Islet of Langerhans (tissue), 1 donor: ENCODE measurements around the gene CNOT8.
"Not testable (repeated sequence)": the region's sequence is repeated elsewhere in the genome, so short reads cannot be mapped to it uniquely, and the experiment has no call there.

Experiments used
- FAIRE-seq: peaks from one replicate; lab custom pipeline; 2011; peaks lifted over from hg19 to GRCh38; lab: Jason Lieb, UNC

CNOT8 gene

GRCh38 chr5:154835701-154836052 lies 22.8 kb upstream of the CNOT8 start:
- not testable (repeated sequence) for FAIRE-seq

GRCh38 chr5:154836225-154836624 lies 22.2 kb upstream of the CNOT8 start:
- FAIRE-seq: no peak

GRCh38 chr5:154837009-154837901 lies 21.2 kb upstream of the CNOT8 start:
- FAIRE-seq: no peak

GRCh38 chr5:154840435-154841272 lies 17.8 kb upstream of the CNOT8 start:
- no peak for FAIRE-seq

- no peak for FAIRE-seq
These were observed 17.2 kb upstream of the CNOT8 start for GRCh38 chr5:154841273-154841661.

GRCh38 chr5:154842689-154843530 lies 15.5 kb upstream of the CNOT8 start:
- no peak for FAIRE-seq

GRCh38 chr5:154844809-154845208 lies 13.6 kb upstream of the CNOT8 start:
- FAIRE-seq: no peak

- no peak for FAIRE-seq
These were observed 9.1 kb upstream of the CNOT8 start for GRCh38 chr5:154849264-154849785.

- no peak for FAIRE-seq
These were observed 8.6 kb upstream of the CNOT8 start for GRCh38 chr5:154849791-154850201.

- no peak for FAIRE-seq
These were observed 8.0 kb upstream of the CNOT8 start, which contains the start of gene FAXDC2 for GRCh38 chr5:154850255-154851062. TSS of gene FAXDC2 (minus strand) at chr5:154850603. CDS start at chr5:154838178, 12,425 bp downstream.

- FAIRE-seq: no peak
These were observed 7.1 kb upstream of the CNOT8 start for GRCh38 chr5:154851351-154851750.

GRCh38 chr5:154857530-154858296 lies 714 bp upstream of the CNOT8 start:
- no peak for FAIRE-seq

GRCh38 chr5:154858972-154859871 lies 795 bp downstream of the CNOT8 start:
- FAIRE-seq: no peak

- FAIRE-seq: no peak
These were observed 1.7 kb downstream of the CNOT8 start for GRCh38 chr5:154860123-154860522.

GRCh38 chr5:154860765-154861164 lies 2.3 kb downstream of the CNOT8 start:
- no peak for FAIRE-seq

- no peak for FAIRE-seq
These were observed 3.5 kb downstream of the CNOT8 start for GRCh38 chr5:154861946-154862345.

- no peak for FAIRE-seq
These were observed 4.3 kb downstream of the CNOT8 start for GRCh38 chr5:154862766-154863165.

- no peak for FAIRE-seq
These were observed 5.1 kb downstream of the CNOT8 start for GRCh38 chr5:154863291-154864080.
